ENCODE results near the gene PWWP3B.

The PWWP3B gene

DNA sequence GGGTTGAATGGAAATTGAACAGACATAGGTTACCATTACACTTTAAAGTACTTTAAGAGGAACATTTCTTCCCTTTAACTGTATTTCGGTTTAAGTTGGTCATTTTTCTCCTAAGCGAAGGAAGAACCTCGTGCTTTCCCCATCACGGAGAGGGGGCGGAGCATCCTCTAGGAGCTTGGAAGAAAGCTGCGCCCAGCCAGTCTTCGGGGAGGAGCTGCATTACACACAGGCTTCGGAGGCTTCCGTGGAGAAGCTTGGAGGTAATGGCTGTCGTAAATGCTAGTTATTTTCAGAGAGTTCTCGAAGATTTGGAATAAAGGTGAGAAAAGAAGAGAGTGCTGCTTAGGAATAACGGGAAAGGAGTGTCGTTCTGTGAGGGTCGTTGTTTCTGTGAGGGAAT, at the start of gene PWWP3B:
TSS of gene PWWP3B (plus strand) at position 199 of the 400 bp plus-strand sequence. CDS start 37,128 bp downstream, outside the sequence.
- no peak for DNase-seq (ENCODE audit: extremely low read depth, low read depth)
- TF ChIP-seq, protein P1, sequence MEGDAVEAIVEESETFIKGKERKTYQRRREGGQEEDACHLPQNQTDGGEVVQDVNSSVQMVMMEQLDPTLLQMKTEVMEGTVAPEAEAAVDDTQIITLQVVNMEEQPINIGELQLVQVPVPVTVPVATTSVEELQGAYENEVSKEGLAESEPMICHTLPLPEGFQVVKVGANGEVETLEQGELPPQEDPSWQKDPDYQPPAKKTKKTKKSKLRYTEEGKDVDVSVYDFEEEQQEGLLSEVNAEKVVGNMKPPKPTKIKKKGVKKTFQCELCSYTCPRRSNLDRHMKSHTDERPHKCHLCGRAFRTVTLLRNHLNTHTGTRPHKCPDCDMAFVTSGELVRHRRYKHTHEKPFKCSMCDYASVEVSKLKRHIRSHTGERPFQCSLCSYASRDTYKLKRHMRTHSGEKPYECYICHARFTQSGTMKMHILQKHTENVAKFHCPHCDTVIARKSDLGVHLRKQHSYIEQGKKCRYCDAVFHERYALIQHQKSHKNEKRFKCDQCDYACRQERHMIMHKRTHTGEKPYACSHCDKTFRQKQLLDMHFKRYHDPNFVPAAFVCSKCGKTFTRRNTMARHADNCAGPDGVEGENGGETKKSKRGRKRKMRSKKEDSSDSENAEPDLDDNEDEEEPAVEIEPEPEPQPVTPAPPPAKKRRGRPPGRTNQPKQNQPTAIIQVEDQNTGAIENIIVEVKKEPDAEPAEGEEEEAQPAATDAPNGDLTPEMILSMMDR (IDR thresholded peaks at IDR 0.05; ENCODE audit: low read depth, low read length, missing control alignments), result no peak
- no peak within 1 kb of the TSS for H3K4me3 ChIP-seq (replicated peaks; ENCODE audit: low read depth, low read length)

DNA sequence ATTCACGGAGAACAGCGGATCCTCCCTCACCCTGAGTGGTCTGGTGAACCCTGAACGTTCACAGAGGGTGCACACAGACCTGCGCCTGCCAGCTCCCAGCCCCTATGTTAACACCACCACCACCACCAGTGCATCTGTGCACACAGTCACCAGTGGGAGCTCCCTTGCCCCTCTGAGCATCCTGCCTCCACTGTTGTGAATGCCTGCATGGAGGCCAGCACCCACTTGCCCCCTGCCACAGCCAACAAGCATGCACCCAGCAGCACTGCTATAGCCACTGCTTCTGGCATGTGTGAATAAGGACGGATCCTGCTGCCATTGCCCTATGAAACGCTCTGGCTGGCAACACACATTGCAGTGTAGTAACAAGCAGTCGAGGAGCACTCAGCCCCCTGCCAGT, 29.1 kb upstream of the PWWP3B start:
- H3K4me3 ChIP-seq (replicated peaks; ENCODE audit: low read depth, low read length), result no peak overlapping the region
- TF ChIP-seq, protein P1 (IDR thresholded peaks at IDR 0.05; ENCODE audit: low read depth, low read length, missing control alignments), result no peak
- no peak for DNase-seq (ENCODE audit: extremely low read depth, low read depth)

DNA sequence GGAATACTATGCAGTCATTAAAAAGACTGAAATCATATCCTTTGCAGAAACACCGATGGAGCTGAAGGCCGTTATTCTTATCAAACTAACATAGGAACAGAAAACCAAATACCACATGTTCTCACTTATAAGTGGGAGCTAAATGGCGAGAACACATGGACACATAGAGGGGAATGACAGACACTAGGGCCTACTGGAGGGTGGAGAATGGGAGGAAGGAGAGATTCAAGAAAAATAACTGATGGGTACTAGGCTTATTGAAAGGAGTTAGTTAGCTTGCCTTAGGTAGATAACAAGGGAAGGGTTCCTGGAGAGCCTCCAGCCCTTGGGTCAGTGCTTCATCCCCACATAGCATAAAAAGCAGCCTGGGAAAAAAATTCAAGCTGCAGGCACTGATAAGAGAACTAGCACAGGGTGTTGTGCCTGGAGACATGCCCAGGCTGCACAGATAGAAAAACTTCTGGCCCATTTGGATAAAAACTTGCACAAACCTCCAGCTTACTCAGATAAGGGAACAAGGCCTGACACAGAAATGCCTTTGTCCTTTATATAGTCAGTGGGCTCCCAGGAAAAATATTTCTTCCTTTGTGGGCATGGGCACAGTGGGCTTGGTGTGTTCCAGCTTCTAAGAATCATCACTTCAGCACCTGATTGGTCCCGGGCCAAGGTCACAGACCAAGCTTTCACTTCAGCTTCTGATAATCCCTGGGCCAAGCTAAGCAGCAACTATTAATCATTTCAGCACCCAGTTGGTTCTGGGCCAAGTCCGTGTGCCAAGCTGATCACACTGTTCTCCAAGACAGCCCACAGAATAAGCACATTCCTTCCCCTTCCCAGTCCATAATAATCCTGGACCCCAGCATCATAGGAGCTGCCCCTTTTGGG, 23.1 kb upstream of the PWWP3B start:
- TF ChIP-seq, protein P1 (IDR thresholded peaks at IDR 0.05; ENCODE audit: low read depth, low read length, missing control alignments), result no peak
- no peak for DNase-seq (ENCODE audit: extremely low read depth, low read depth)
- no peak overlapping the region for H3K4me3 ChIP-seq (replicated peaks; ENCODE audit: low read depth, low read length)

DNA sequence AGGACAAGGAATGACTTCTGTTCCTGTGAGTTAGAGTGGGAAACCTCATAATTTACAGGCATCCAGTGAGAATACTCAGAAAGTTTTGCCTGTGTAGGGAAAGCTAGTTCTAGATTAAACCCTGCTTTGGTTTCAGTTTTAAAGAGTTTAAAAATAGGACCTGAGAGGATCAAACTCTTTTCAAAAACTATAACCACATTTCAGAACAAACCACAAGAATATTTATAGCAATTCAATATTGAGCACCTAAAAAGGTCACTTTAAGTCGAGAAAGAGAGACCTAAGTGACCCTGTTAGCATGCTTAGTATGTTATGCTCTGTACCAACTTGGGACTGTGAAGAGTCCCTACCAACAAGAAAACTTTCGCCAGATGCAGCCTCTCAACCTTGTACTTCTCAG, 17.4 kb upstream of the PWWP3B start:
- DNase-seq (ENCODE audit: extremely low read depth, low read depth), result no peak
- H3K4me3 ChIP-seq (replicated peaks; ENCODE audit: low read depth, low read length), result no peak overlapping the region
- TF ChIP-seq, protein P1 (IDR thresholded peaks at IDR 0.05; ENCODE audit: low read depth, low read length, missing control alignments), result no peak

DNA sequence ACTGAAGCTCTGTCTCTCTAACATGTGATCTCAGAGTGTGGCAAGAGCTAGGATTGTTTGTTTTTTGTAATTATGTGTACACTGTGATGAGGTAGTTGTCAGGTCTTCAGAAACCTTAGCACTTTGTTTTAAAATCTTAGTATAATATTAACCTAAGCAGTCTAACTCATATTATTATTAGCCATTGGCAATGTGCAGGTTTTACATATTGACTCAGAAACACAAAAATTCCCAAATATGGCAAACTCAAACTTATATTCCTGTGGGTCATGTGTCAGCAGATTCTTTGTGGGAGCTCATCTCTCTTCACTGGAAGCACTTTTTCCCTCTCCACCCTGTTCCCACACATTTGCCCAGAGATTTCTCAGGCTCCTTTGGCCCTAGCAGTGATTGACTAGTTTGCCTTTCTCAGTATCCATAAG, 8.2 kb upstream of the PWWP3B start:
- no peak overlapping the region for H3K4me3 ChIP-seq (replicated peaks; ENCODE audit: low read depth, low read length)
- no peak for DNase-seq (ENCODE audit: extremely low read depth, low read depth)
- TF ChIP-seq, protein P1 (IDR thresholded peaks at IDR 0.05; ENCODE audit: low read depth, low read length, missing control alignments), result no peak

DNA sequence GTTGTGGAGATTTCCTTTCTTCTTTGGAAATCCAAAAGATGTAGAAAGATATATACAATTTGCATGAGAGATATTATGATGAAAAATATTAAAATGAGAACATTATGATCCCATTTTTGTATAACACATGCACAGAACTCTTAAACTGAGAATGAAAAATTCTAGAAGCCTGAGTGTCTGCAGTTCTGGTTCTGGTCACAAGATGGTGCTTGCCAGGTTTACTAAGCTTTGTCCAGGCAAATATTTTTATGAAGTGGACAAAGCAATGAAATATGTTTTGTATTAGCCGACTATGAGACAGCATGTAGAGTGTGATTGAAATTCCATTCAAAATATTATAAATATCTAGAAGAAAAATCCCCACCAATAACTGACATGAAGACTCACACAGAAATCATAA, 2.2 kb downstream of the PWWP3B start:
- TF ChIP-seq, protein P1 (IDR thresholded peaks at IDR 0.05; ENCODE audit: low read depth, low read length, missing control alignments), result peak; percentile 12
- H3K4me3 ChIP-seq (replicated peaks; ENCODE audit: low read depth, low read length), result no peak overlapping the region
- no peak for DNase-seq (ENCODE audit: extremely low read depth, low read depth)

Measured in HFF-Myc (cell line).